ENCODE results near the gene TMA7. TPM values are rescaled to one million over a fixed set of nuclear protein-coding genes. Genes with fewer than 3 reads are reported as not detected.

Gene TMA7
- total and polyA plus RNA-seq, 2 of the 13 experiments (the other 11 are each of a cell fraction or from before 2014, with no cell fraction given): 100 to 486 TPM

GRCh38 chr3:48428572-48429316 is 11.3 kb upstream of the TMA7 start (continued):
- TF ChIP-seq FUBP1 (CRISPR knock-in tag; IDR thresholded peaks at IDR 0.05; ENCODE audit: borderline replicate concordance) (no peak), KLF11 (CRISPR knock-in tag; IDR thresholded peaks at IDR 0.05) (no peak), REPIN1 (CRISPR knock-in tag; IDR thresholded peaks at IDR 0.05; ENCODE audit: borderline replicate concordance, low read depth) (no peak), KDM5A (IDR thresholded peaks at IDR 0.05; ENCODE audit: borderline replicate concordance, low read length) (no peak), MXI1 (IDR thresholded peaks at IDR 0.05; ENCODE audit: borderline replicate concordance, low read depth, low read length) (peak; percentile 63; the same call in 1 of the 3 replicates), MED13 (CRISPR knock-in tag; IDR thresholded peaks at IDR 0.05) (0 out of 2 replicates have a peak, but pooled peaks have one; percentile 31), ZBTB25 (CRISPR knock-in tag; IDR thresholded peaks at IDR 0.05) (no peak), TAF1 (CRISPR knock-in tag; IDR thresholded peaks at IDR 0.05) (peak; percentile 37), IKZF1 (IDR thresholded peaks at IDR 0.05) (no peak), TCF7L2 (IDR thresholded peaks at IDR 0.05; ENCODE audit: low read depth, low read length) (no peak), HOXA7 (CRISPR knock-in tag; IDR thresholded peaks at IDR 0.05) (no peak), ATF5 (CRISPR knock-in tag; IDR thresholded peaks at IDR 0.05; ENCODE audit: low read depth) (no peak), PRDM10 (CRISPR knock-in tag; IDR thresholded peaks at IDR 0.05; ENCODE audit: low read depth) (no peak; the same call in 1 of the 2 replicates), ZNF562 (CRISPR knock-in tag; IDR thresholded peaks at IDR 0.05; ENCODE audit: borderline replicate concordance) (no peak), HIC2 (CRISPR knock-in tag; IDR thresholded peaks at IDR 0.05; ENCODE audit: low read depth) (peak; percentile 77), ZNF12 (CRISPR knock-in tag; IDR thresholded peaks at IDR 0.05) (no peak)
- TF ChIP-seq, protein P1, sequence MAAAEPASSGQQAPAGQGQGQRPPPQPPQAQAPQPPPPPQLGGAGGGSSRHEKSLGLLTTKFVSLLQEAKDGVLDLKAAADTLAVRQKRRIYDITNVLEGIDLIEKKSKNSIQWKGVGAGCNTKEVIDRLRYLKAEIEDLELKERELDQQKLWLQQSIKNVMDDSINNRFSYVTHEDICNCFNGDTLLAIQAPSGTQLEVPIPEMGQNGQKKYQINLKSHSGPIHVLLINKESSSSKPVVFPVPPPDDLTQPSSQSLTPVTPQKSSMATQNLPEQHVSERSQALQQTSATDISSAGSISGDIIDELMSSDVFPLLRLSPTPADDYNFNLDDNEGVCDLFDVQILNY (CRISPR knock-in tag; conservative IDR thresholded peaks at IDR 0.05): no peak
